Neuron (in vitro differentiated cells): ENCODE data around the gene HOXA7.
A peak's percentile ranks its signal among the peaks of the same experiment; 100 is the strongest.

Source experiments
- H2AFZ ChIP-seq: one replicate; pipeline ENCODE4 v1.6.1; 2013; ENCODE audit warnings: low read depth, mild to moderate bottlenecking, inconsistent platforms, low read length, moderate library complexity
- H3K27me3 ChIP-seq: one replicate; pipeline ENCODE4 v1.6.1; 2013; ENCODE audit warnings: low read length; ENCODE audit not compliant: insufficient read depth
- H3K36me3 ChIP-seq: one replicate; pipeline ENCODE4 v1.6.1; 2013; ENCODE audit warnings: low read length; ENCODE audit not compliant: insufficient read depth
- H3K4me1 ChIP-seq: one replicate; pipeline ENCODE4 v1.6.1; 2013; ENCODE audit warnings: low read length; ENCODE audit not compliant: insufficient read depth
- H3K4me3 ChIP-seq: 2 replicates; pipeline ENCODE4 v1.5.1; 2013; ENCODE audit warnings: mild to moderate bottlenecking, low read length, moderate library complexity
- H3K9me3 ChIP-seq: one replicate; pipeline ENCODE4 v1.6.1; 2013; ENCODE audit warnings: low read length

Gene HOXA7

GRCh38 chr7:27156508-27156898, at the start of gene HOXA7:
Gene HOXA7, minus strand, starts transcription at chr7:27156675. Its CDS starts 130 bp downstream, at chr7:27156545.
- Histone ChIP-seq H3K4me3 (peak within 1 kb of the TSS; percentile 36), H3K4me1 (peaks cover 8% of the 10 kb centered on the region), H2AFZ (no peak within 1 kb of the TSS), H3K27me3 (peaks cover 93% of the 10 kb centered on the region), H3K36me3 (no peaks in the 10 kb centered on the region), H3K9me3 (peaks cover 15% of the 10 kb centered on the region)

DNA sequence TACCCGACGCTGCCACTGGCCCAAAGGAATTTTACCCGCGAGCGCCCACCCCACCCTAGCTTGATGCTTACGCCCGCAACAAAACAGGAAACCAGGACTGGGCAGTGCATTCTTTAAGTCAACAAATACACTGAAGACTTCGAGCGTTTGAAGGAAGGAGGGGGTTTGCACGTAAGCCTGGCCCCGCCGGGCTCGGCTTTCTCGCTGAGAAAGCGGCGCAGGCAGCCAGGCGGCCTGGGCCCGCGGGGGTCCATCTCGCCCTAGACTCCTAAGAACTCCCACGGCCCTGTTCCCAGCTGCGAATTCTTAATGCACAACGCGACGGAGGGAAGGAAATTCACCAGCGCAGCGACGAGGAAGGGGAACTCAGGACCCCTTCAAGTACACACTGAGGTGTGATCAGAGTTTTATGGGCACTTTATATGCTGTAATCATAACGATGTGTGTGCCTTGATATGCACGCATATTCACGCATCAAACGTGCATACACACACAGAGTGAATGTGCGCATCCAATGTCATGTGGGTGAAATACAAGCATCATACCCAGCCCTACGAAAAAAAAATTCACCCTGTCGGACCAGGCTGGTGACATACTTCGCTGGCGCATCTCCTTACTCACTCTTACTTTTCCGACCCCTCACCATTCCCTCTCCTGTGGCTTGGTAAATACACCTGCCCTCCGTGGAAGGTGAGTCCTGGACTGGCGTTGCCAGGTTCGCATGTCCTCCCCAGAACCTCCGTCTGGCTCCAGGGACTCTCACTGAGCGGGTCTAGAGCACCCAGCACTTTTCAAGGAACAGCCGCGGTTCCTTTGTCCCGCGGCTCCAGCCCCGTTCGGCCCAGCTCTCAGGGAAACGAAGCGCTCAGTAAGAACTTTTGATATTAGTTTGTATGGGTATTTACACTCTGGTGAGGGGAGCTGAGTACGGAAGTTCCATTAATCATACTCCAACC, 49.1 kb upstream of the HOXA7 start:
- H3K9me3 ChIP-seq: no peaks in the 10 kb centered on the region
- no peak overlapping the region for H2AFZ ChIP-seq
- H3K27me3 ChIP-seq: peaks cover 96% of the 10 kb centered on the region
- H3K4me3 ChIP-seq: no peak overlapping the region
- H3K4me1 ChIP-seq: no peaks in the 10 kb centered on the region
- H3K36me3 ChIP-seq: no peaks in the 10 kb centered on the region

DNA sequence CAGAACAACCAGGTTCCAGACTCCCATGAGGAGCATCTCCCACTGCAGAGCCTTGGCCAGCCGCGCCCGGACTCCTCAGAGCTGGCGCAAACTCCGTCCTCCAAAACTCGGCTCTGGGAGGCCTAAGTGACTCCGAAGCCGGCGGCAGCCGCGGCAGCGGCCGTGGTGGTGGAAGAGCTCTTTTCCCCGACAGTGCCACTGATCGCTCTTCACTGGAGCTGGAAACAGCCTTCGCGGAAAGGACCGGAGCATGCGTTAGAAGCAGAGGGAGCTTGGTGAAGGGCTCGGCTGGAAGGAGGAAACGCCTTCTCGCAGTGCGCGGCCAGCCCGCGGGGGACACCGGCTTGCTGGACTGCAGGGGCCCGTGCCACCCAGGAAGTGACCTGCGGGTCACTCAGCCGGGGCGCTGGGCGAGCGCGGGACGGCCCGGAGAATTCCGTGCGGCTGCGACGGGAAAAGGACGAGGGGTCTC, 48.4 kb upstream of the HOXA7 start:
- no peaks in the 10 kb centered on the region for H3K36me3 ChIP-seq
- no peaks in the 10 kb centered on the region for H3K4me1 ChIP-seq
- H3K27me3 ChIP-seq: peaks cover 96% of the 10 kb centered on the region
- H3K4me3 ChIP-seq: no peak overlapping the region
- H3K9me3 ChIP-seq: no peaks in the 10 kb centered on the region
- no peak overlapping the region for H2AFZ ChIP-seq

- Histone ChIP-seq H3K4me3 (no peak overlapping the region), H3K9me3 (no peaks in the 10 kb centered on the region), H3K4me1 (no peaks in the 10 kb centered on the region), H2AFZ (no peak overlapping the region), H3K27me3 (peaks cover 92% of the 10 kb centered on the region), H3K36me3 (no peaks in the 10 kb centered on the region)
These were observed 47.6 kb upstream of the HOXA7 start for GRCh38 chr7:27203964-27204594.

DNA sequence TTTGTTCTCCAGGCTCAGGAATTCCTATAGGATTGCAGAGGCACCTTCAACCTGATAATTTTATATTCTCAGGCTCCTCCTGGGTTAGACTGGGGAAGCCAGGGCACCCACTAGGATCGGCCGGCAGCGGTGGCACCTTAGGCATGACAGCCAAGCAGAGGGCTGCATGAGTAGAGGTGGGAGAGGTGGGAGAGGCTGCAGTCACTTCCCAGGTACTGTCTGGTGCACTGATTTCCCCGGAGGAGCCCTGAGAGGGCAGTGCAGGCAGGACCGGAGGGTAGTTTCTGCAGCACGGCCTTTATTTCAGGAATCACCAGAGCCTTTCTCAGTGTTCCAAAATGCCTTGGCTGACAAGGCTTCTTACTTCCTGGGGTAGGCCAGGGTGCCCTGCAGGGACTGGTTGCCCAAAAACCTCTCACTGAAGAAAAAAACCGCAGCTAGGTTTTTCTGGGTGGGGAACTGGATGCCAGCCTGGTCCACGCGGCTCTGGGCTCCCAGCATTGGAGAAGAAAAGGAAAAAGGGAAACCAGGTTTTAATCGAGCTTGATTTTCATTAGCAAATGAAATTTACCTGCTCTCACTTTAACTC, 47.0 kb upstream of the HOXA7 start:
- Histone ChIP-seq H3K9me3 (no peaks in the 10 kb centered on the region), H3K4me3 (no peak overlapping the region), H3K27me3 (peaks cover 92% of the 10 kb centered on the region), H3K4me1 (no peaks in the 10 kb centered on the region), H2AFZ (no peak overlapping the region), H3K36me3 (no peaks in the 10 kb centered on the region)

DNA sequence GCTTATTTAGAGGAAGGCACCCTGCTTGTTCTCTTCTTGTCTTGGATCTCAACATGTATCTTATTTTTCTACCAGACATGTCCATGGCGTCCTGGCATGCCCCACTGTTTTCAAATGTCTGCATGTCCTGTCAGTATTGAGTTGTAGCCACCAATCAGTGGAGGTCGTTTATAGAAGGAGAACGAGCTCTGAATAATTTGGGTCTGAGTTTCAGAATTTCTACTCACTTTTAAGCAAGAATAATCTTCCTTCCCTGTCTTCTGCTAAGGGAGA, 46.3 kb upstream of the HOXA7 start:
- Histone ChIP-seq H3K4me1 (no peaks in the 10 kb centered on the region), H2AFZ (no peak overlapping the region), H3K9me3 (no peaks in the 10 kb centered on the region), H3K4me3 (no peak overlapping the region), H3K27me3 (peaks cover 92% of the 10 kb centered on the region), H3K36me3 (no peaks in the 10 kb centered on the region)

DNA sequence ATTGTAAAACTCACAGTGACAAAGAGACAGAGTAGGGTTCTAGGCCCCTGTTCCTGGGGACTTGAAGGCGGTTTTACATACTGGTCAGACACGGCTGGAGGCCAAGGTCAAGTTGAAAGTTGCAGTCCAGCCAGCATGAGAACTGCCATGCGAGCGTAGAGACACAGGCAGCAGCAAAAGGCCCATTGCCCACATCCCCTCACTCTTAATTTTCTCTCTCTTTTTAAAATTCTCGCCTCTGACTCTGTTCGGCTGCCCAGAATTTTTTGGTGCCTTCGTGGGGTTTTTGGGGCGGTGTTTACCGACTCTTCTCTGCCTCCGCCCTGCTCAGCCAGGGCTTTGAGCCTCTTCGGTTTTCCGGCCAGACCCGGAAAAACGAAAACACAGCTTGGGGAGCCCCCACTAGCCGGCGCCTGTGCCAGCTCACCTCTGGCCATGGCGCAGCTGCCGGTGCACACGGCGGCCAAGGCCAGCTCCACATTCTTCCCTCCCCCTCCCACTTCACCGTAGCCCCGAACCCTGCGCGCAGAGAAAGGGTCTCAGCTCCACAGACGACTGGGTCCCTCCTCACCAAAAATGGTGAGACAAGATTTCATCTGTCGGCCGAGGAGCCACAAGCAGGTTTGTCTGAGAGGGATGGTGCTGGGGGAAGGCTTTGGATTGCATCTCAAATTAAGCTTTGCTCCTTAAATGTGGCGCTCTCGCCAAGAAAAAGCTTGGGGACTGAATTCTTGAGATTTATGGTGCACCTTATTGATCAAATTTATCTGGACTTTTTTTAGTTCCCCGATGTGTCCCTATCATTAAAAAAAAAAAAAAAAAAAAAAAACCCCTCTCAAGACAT, 45.8 kb upstream of the HOXA7 start:
- Histone ChIP-seq H3K36me3 (no peaks in the 10 kb centered on the region), H2AFZ (no peak overlapping the region), H3K27me3 (peaks cover 92% of the 10 kb centered on the region), H3K9me3 (no peaks in the 10 kb centered on the region), H3K4me3 (no peak overlapping the region), H3K4me1 (no peaks in the 10 kb centered on the region)

GRCh38 chr7:27201580-27202017, 45.1 kb upstream of the HOXA7 start:
- no peaks in the 10 kb centered on the region for H3K9me3 ChIP-seq
- H3K27me3 ChIP-seq: peaks cover 90% of the 10 kb centered on the region

DNA sequence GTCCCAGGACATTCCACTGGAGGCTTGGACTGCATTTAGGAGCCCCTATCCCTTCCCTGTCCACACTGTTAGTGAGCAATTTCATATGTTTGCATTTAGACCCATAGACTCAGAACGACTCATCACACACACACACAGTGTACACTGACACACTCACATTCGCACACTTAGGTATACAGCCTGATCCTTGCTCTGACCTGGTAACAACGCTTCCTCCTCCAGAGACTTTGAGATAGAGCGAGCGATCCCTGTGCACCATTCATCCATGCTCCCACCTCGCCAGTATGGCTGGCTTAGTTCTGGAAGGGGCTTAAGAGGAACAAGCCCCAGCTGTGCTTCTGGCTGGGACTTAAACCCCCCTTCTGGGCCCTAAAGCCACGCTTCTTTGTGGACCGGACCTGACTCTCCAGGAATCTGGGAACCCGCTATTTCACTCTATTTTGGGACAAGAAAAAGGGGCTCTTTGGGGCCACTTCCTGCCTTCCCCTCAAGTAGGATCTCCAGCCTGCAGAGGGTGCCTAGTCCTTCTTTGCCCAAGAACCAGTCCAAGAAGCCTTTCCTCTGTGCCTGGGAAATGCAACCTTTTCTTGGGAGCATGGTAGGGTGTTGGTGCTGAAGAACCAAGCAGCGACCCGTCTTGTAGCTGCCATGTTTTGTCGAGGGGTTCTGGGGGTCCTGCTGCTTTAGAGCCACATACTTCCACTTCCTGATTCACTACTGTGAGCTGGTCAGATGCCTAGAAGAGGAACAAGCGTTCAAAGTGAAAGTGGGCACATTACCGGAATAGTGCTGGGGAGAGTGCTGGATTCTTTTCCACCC, 44.5 kb upstream of the HOXA7 start:
- Histone ChIP-seq H3K27me3 (peaks cover 83% of the 10 kb centered on the region), H2AFZ (no peak overlapping the region), H3K4me3 (no peak overlapping the region), H3K9me3 (no peaks in the 10 kb centered on the region), H3K36me3 (no peaks in the 10 kb centered on the region), H3K4me1 (no peaks in the 10 kb centered on the region)

More at GRCh38 chr7:27201580-27202017, 45.1 kb upstream of the HOXA7 start:
- no peaks in the 10 kb centered on the region for H3K4me1 ChIP-seq
- no peak overlapping the region for H3K4me3 ChIP-seq
- H3K36me3 ChIP-seq: no peaks in the 10 kb centered on the region
- no peak overlapping the region for H2AFZ ChIP-seq

GRCh38 chr7:27199849-27200760, 43.6 kb upstream of the HOXA7 start, which contains the start of gene HOXA13:
Gene HOXA13, minus strand, starts transcription at chr7:27200091. Its CDS starts 14 bp downstream, at chr7:27200077.
- Histone ChIP-seq H3K9me3 (no peaks in the 10 kb centered on the region), H3K4me3 (peak within 1 kb of the TSS; percentile 32), H2AFZ (no peak within 1 kb of the TSS), H3K36me3 (no peaks in the 10 kb centered on the region), H3K4me1 (no peaks in the 10 kb centered on the region), H3K27me3 (peaks cover 81% of the 10 kb centered on the region)
